OCI-LY1 (cell line): ENCODE results near the gene ATP6V0B.

Experiments used
- H2AFZ ChIP-seq: fragments of 200-600 bp; sonication (generic), shearing (Covaris generic); 2 replicates; pipeline ENCODE4 v1.6.0; 2014; ENCODE audit warnings: antibody characterized with exemption, mild to moderate bottlenecking, low read length
- H3F3A ChIP-seq: fragments of 200-600 bp; sonication (generic), shearing (Covaris generic); 2 replicates; pipeline ENCODE4 v1.6.0; 2014; ENCODE audit warnings: mild to moderate bottlenecking, antibody characterized with exemption, low read length, moderate library complexity; ENCODE audit not compliant: insufficient read depth
- H3K27ac ChIP-seq: fragments of 200-600 bp; sonication (generic); 2 replicates; pipeline ENCODE4 v1.5.1; 2014; ENCODE audit warnings: low read length, mixed run types, mild to moderate bottlenecking, low read depth; ENCODE audit not compliant: poor library complexity, severe bottlenecking
- H3K27me3 ChIP-seq: fragments of 200-600 bp; sonication (generic); 2 replicates; pipeline ENCODE4 v1.6.0; 2014; ENCODE audit warnings: antibody characterized with exemption, mild to moderate bottlenecking, low read length, moderate library complexity; ENCODE audit not compliant: insufficient read depth
- H3K36me3 ChIP-seq: fragments of 200-600 bp; sonication (generic); 2 replicates; pipeline ENCODE4 v1.6.1; 2014; ENCODE audit warnings: mild to moderate bottlenecking, antibody characterized with exemption, low read length, moderate library complexity, mixed read lengths; ENCODE audit not compliant: insufficient read depth
- H3K4me1 ChIP-seq: fragments of 200-600 bp; sonication (generic); 2 replicates; pipeline ENCODE4 v1.5.1; 2014; ENCODE audit warnings: mild to moderate bottlenecking, low read length, moderate library complexity; ENCODE audit not compliant: insufficient read depth, severe bottlenecking
- H3K4me2 ChIP-seq: fragments of 200-600 bp; sonication (generic), shearing (Covaris generic); 2 replicates; pipeline ENCODE4 v1.6.1; 2014; ENCODE audit warnings: low read length
- H3K4me3 ChIP-seq: fragments of 200-600 bp; sonication (generic); 2 replicates; pipeline ENCODE4 v1.5.1; 2014; ENCODE audit warnings: low read length, low read depth, mild to moderate bottlenecking, mixed read lengths; ENCODE audit not compliant: poor library complexity, severe bottlenecking
- H3K79me2 ChIP-seq: fragments of 200-600 bp; shearing (Covaris generic); 2 replicates; pipeline ENCODE4 v1.6.1; 2016; ENCODE audit warnings: mixed run types, low read length, mixed read lengths; ENCODE audit not compliant: insufficient read depth
- H3K9ac ChIP-seq: fragments of 200-600 bp; sonication (generic), shearing (Covaris generic); 2 replicates; pipeline ENCODE4 v1.6.1; 2014; ENCODE audit warnings: mild to moderate bottlenecking, low read length, mixed read lengths
- H3K9me2 ChIP-seq: fragments of 200-600 bp; sonication (generic), shearing (Covaris generic); 2 replicates; pipeline ENCODE4 v1.6.1; 2014; ENCODE audit warnings: low read depth, mild to moderate bottlenecking, low read length, mixed read lengths
- H3K9me3 ChIP-seq: fragments of 200-600 bp; shearing (Covaris generic); 2 replicates; pipeline ENCODE4 v1.6.1; 2014; ENCODE audit warnings: low read length, mixed read lengths
- H4K20me1 ChIP-seq: fragments of 200-600 bp; sonication (generic), shearing (Covaris generic); 2 replicates; pipeline ENCODE4 v1.6.0; 2016; ENCODE audit warnings: mild to moderate bottlenecking, low read length; ENCODE audit not compliant: insufficient read depth
- EZH2 ChIP-seq: fragments of 200-600 bp; sonication (generic), shearing (Covaris generic); IDR thresholded peaks from 2 replicates; pipeline ENCODE4 v1.8.0; 2017; ENCODE audit warnings: borderline replicate concordance, mixed run types, mild to moderate bottlenecking, antibody characterized with exemption, low read length, moderate library complexity, mixed read lengths
- TF ChIP-seq, protein P1 (sequence below): fragments of 200-600 bp; sonication (generic), shearing (Covaris generic); IDR thresholded peaks from 2 replicates; pipeline ENCODE4 v1.5.1; 2017; ENCODE audit warnings: mild to moderate bottlenecking, antibody characterized with exemption, low read length, moderate library complexity, mixed read lengths

Gene ATP6V0B

DNA sequence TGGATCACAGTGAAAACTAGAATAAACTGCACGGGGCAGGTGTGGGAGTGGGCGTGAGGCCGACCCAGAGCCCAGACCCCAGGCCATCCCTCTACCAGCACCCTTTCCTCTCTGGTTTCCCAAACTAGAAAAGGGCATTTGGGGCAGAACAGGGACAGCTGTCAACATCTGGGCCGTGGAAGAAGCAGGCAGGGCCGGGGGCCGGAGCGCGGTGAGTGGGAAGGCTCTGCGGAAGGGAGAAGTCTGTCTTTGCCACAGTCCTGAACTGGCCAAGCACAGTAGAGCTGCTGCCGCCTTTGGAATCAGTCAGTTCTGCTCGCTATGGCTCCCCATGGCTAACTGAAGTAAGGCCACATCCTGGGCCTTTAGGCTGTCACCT, 23.2 kb downstream of the ATP6V0B start:
- Histone ChIP-seq H2AFZ (no peak overlapping the region), H3K4me2 (no peak overlapping the region), H3K27ac (no peak overlapping the region), H3K9me2 (no peaks in the 10 kb centered on the region), H3F3A (no peaks in the 10 kb centered on the region), H3K9ac (no peak overlapping the region), H3K9me3 (no peaks in the 10 kb centered on the region), H3K4me3 (no peak overlapping the region), H3K27me3 (no peaks in the 10 kb centered on the region), H4K20me1 (no peaks in the 10 kb centered on the region), H3K36me3 (no peaks in the 10 kb centered on the region), H3K79me2 (no peaks in the 10 kb centered on the region), H3K4me1 (no peaks in the 10 kb centered on the region)
- TF ChIP-seq, protein P1, sequence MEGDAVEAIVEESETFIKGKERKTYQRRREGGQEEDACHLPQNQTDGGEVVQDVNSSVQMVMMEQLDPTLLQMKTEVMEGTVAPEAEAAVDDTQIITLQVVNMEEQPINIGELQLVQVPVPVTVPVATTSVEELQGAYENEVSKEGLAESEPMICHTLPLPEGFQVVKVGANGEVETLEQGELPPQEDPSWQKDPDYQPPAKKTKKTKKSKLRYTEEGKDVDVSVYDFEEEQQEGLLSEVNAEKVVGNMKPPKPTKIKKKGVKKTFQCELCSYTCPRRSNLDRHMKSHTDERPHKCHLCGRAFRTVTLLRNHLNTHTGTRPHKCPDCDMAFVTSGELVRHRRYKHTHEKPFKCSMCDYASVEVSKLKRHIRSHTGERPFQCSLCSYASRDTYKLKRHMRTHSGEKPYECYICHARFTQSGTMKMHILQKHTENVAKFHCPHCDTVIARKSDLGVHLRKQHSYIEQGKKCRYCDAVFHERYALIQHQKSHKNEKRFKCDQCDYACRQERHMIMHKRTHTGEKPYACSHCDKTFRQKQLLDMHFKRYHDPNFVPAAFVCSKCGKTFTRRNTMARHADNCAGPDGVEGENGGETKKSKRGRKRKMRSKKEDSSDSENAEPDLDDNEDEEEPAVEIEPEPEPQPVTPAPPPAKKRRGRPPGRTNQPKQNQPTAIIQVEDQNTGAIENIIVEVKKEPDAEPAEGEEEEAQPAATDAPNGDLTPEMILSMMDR, result no peak
- TF ChIP-seq EZH2, result no peak

- Histone ChIP-seq H3K36me3 (no peaks in the 10 kb centered on the region), H3K9ac (no peak overlapping the region), H2AFZ (no peak overlapping the region), H3K79me2 (no peaks in the 10 kb centered on the region), H3K4me1 (no peaks in the 10 kb centered on the region), H3K27ac (no peak overlapping the region), H4K20me1 (no peaks in the 10 kb centered on the region), H3K4me3 (no peak overlapping the region), H3K9me2 (no peaks in the 10 kb centered on the region), H3F3A (no peaks in the 10 kb centered on the region), H3K27me3 (no peaks in the 10 kb centered on the region), H3K4me2 (no peak overlapping the region), H3K9me3 (no peaks in the 10 kb centered on the region)
- TF ChIP-seq EZH2, result no peak
Measured at GRCh38 chr1:43999455-43999854, 24.7 kb downstream of the ATP6V0B start.

DNA sequence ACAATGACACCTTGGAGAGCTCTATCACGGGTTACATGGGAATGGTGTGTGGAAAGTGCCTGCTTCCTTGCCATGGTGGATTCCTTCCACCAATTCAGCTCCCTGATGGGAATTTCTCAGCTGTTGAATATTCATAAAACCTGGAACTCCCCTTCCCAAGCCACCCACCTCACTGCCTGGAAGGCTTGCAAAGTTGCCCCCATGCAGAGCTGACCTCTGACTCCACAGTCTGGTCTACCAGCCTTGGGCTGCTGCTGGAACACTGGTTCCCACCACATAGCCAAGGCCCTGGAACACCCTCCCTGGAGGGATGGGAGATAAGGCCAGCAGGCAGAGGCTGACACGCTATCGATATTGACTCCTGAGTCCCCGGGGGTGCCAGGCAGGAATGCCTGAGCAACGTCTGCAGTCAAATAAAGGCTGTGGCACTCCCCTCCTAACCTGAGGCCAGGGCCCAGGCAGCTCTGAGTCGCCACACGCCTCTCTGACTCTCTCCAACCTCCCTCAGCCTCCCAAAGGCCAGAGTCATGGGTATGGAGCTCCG, 25.4 kb downstream of the ATP6V0B start:
- H3K4me3 ChIP-seq, result no peak overlapping the region
- H2AFZ ChIP-seq, result no peak overlapping the region
- H3K9ac ChIP-seq, result no peak overlapping the region
- H3K36me3 ChIP-seq, result no peaks in the 10 kb centered on the region
- H3K4me1 ChIP-seq, result no peaks in the 10 kb centered on the region
- no peaks in the 10 kb centered on the region for H3K9me3 ChIP-seq
- no peak overlapping the region for H3K27ac ChIP-seq
- H4K20me1 ChIP-seq, result no peaks in the 10 kb centered on the region
- no peaks in the 10 kb centered on the region for H3K9me2 ChIP-seq
- H3K27me3 ChIP-seq, result no peaks in the 10 kb centered on the region
- TF ChIP-seq, protein P1, result no peak
- no peak for TF ChIP-seq EZH2
- H3K4me2 ChIP-seq, result no peak overlapping the region
- no peaks in the 10 kb centered on the region for H3K79me2 ChIP-seq
- no peaks in the 10 kb centered on the region for H3F3A ChIP-seq

DNA sequence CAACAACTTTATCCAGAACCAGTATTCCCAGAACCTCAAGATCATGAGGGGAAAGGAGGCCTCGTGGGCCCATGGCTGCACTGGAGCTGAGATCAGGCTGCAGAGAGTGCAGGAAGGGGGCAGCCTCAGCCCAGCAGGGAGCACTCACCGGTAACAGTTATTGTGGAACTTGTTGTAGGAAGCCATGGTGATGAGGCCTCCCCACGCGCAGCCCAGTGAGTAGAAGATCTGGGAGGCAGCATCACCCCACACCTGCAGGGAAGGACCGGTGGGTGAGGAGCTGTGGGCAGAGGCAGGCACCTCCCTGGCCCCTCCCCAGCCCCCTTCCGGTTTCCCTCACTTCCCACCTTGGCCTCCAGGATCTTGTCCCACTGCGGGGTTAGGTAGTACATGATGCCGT, 27.4 kb downstream of the ATP6V0B start:
- no peak overlapping the region for H3K27ac ChIP-seq
- no peaks in the 10 kb centered on the region for H3K4me1 ChIP-seq
- H3K9me2 ChIP-seq, result no peaks in the 10 kb centered on the region
- TF ChIP-seq, protein P1, result no peak
- no peak for TF ChIP-seq EZH2
- no peaks in the 10 kb centered on the region for H4K20me1 ChIP-seq
- no peak overlapping the region for H3K9ac ChIP-seq
- H3K79me2 ChIP-seq, result no peaks in the 10 kb centered on the region
- no peak overlapping the region for H3K4me2 ChIP-seq
- no peak overlapping the region for H2AFZ ChIP-seq
- no peaks in the 10 kb centered on the region for H3F3A ChIP-seq
- H3K36me3 ChIP-seq, result no peaks in the 10 kb centered on the region
- no peaks in the 10 kb centered on the region for H3K9me3 ChIP-seq
- H3K4me3 ChIP-seq, result no peak overlapping the region
- no peaks in the 10 kb centered on the region for H3K27me3 ChIP-seq
